H1 (cell line): ENCODE results near the gene EML4. TPM values are rescaled to one million over a fixed set of nuclear protein-coding genes. Genes with fewer than 3 reads are reported as not detected.

Experiments used
- CTCF ChIA-PET: fragments of 300-600 bp; sonication (Branson Sonifier 250); formaldehyde crosslinking; loops from one replicate; lab custom pipeline; 2021; ENCODE audit not compliant: partially characterized antibody; lab: Charles Lee
- POLR2A ChIA-PET: fragments of 300-600 bp; sonication (Branson Sonifier 250); formaldehyde crosslinking; loops from one replicate; lab custom pipeline; 2021; ENCODE audit warnings: inconsistent platforms; ENCODE audit not compliant: partially characterized antibody; lab: Charles Lee
- DNase-seq, 2 experiments: peaks; one replicate each; pipeline versions ENCODE4 v3.0.0 to v3.0.0-alpha.2; 2010 to 2022; ENCODE audit warnings: low spot score in 2 of 2, low read depth in 1 of 2, mixed read lengths in 1 of 2
- FAIRE-seq: peaks from 2 replicates; lab custom pipeline; 2011; peaks lifted over from hg19 to GRCh38; lab: Jason Lieb, UNC
- H2AFZ ChIP-seq: 2 replicates; pipeline ENCODE4 v1.8.1; 2012; ENCODE audit warnings: low read length, inconsistent platforms
- H2AK5ac ChIP-seq: 2 replicates; pipeline ENCODE4 v1.6.1; 2013; ENCODE audit warnings: low read depth, low read length
- H2BK120ac ChIP-seq: replicated peaks from 2 replicates; pipeline ENCODE3; 2013; ENCODE audit warnings: low read depth, low read length, inconsistent platforms
- H2BK12ac ChIP-seq: 2 replicates; pipeline ENCODE4 v1.6.1; 2013; ENCODE audit warnings: low read depth, low read length
- H2BK15ac ChIP-seq: 2 replicates; pipeline ENCODE4 v1.6.1; 2013; ENCODE audit warnings: low read length
- H2BK20ac ChIP-seq: 2 replicates; pipeline ENCODE4 v1.6.1; 2013; ENCODE audit warnings: low read length
- H2BK5ac ChIP-seq: 2 replicates; pipeline ENCODE4 v1.6.1; 2013; ENCODE audit warnings: low read depth, low read length
- H3K14ac ChIP-seq: 2 replicates; pipeline ENCODE4 v1.6.1; 2013; ENCODE audit warnings: inconsistent platforms; ENCODE audit not compliant: insufficient read length
- H3K18ac ChIP-seq: 2 replicates; pipeline ENCODE4 v1.6.1; 2013; ENCODE audit warnings: low read length; ENCODE audit errors: extremely low read depth
- H3K23ac ChIP-seq: 2 replicates; pipeline ENCODE4 v1.6.1; 2013; ENCODE audit warnings: inconsistent platforms; ENCODE audit not compliant: insufficient read length
- H3K23me2 ChIP-seq: 2 replicates; pipeline ENCODE4 v1.6.1; 2013; ENCODE audit warnings: low read depth, low read length
- H3K27ac ChIP-seq: 2 replicates; pipeline ENCODE4 v1.6.1; 2011; ENCODE audit warnings: low read depth, low read length, inconsistent platforms
- H3K27me3 ChIP-seq, 4 experiments: replicated peaks in 1 of 4; 1 replicate in 1 of 4; 2 replicates in 3 of 4; pipeline versions ENCODE4 v1.6.1 to v1.8.1; 2011 to 2013; ENCODE audit warnings: low read length in 3 of 4, mild to moderate bottlenecking in 3 of 4, inconsistent platforms in 2 of 4, mixed read lengths in 2 of 4, moderate library complexity in 1 of 4; ENCODE audit not compliant: control insufficient read depth in 3 of 4, insufficient read depth in 3 of 4; ENCODE audit errors: extremely low read depth in 1 of 4
- H3K36me3 ChIP-seq, 4 experiments: 2 replicates each; pipeline versions ENCODE4 v1.6.1 to v1.8.1; 2011 to 2013; ENCODE audit warnings: mild to moderate bottlenecking in 4 of 4, low read length in 3 of 4, moderate library complexity in 2 of 4, control low read depth in 1 of 4, inconsistent platforms in 1 of 4; ENCODE audit not compliant: insufficient read depth in 4 of 4, control insufficient read depth in 2 of 4
- H3K4ac ChIP-seq: replicated peaks from 2 replicates; pipeline ENCODE3; 2013; ENCODE audit warnings: low read length, low read depth, mixed read lengths, inconsistent platforms; ENCODE audit not compliant: insufficient read length
- H3K4me1 ChIP-seq, 4 experiments: replicated peaks in 1 of 4; 1 replicate in 1 of 4; 2 replicates in 3 of 4; pipeline versions ENCODE4 v1.6.1 to v1.8.1; 2011 to 2013; ENCODE audit warnings: low read length in 3 of 4, inconsistent platforms in 2 of 4, mixed read lengths in 1 of 4; ENCODE audit not compliant: insufficient read depth in 4 of 4, control insufficient read depth in 3 of 4
- H3K4me2 ChIP-seq, 2 experiments: 2 replicates each; pipeline versions ENCODE4 v1.6.1 to v1.8.1; 2011 to 2013; ENCODE audit warnings: low read depth in 2 of 2, low read length in 2 of 2, control low read depth in 1 of 2, inconsistent platforms in 1 of 2, mild to moderate bottlenecking in 1 of 2; ENCODE audit not compliant: insufficient read depth in 1 of 2
- H3K4me3 ChIP-seq, 4 experiments: fragments of 200-600, 300-600 bp in 1 of 4; sonication (generic), shearing (Covaris generic), sonication (Bioruptor Twin) in 1 of 4; 2 replicates each; pipeline versions ENCODE4 v1.5.1 to v1.8.1; 2011 to 2016; ENCODE audit warnings: low read length in 4 of 4, low read depth in 3 of 4, control low read depth in 2 of 4, inconsistent platforms in 2 of 4, mild to moderate bottlenecking in 2 of 4, mixed read lengths in 1 of 4, moderate library complexity in 1 of 4; ENCODE audit not compliant: insufficient read depth in 2 of 4; ENCODE audit errors: extremely low read depth in 1 of 4
- H3K56ac ChIP-seq: replicated peaks from 2 replicates; pipeline ENCODE3; 2013; ENCODE audit warnings: low read depth, mild to moderate bottlenecking, mixed read lengths, low read length, inconsistent platforms; ENCODE audit not compliant: insufficient read length
- H3K79me1 ChIP-seq: 2 replicates; pipeline ENCODE4 v1.6.1; 2013; ENCODE audit warnings: low read depth, low read length, control low read depth
- H3K79me2 ChIP-seq, 2 experiments: 2 replicates each; pipeline versions ENCODE4 v1.6.1 to v1.8.1; 2012 to 2013; ENCODE audit warnings: low read length in 2 of 2, mild to moderate bottlenecking in 2 of 2, inconsistent platforms in 1 of 2; ENCODE audit not compliant: insufficient read depth in 2 of 2, control insufficient read depth in 1 of 2
- H3K9ac ChIP-seq, 4 experiments: replicated peaks in 1 of 4; 1 replicate in 1 of 4; 2 replicates in 3 of 4; pipeline versions ENCODE4 v1.6.1 to v1.8.1; 2011 to 2013; ENCODE audit warnings: low read depth in 3 of 4, low read length in 3 of 4, control low read depth in 2 of 4, mild to moderate bottlenecking in 2 of 4, moderate library complexity in 2 of 4, inconsistent platforms in 1 of 4; ENCODE audit errors: extremely low read depth in 1 of 4
- H3K9me3 ChIP-seq, 2 experiments: 2 replicates each; pipeline versions ENCODE4 v1.6.1 to v1.8.1; 2012 to 2013; ENCODE audit warnings: mild to moderate bottlenecking in 2 of 2, moderate library complexity in 2 of 2, control low read depth in 1 of 2, inconsistent platforms in 1 of 2, low read depth in 1 of 2, low read length in 1 of 2, mixed read lengths in 1 of 2; ENCODE audit not compliant: insufficient read depth in 2 of 2
- H4K20me1 ChIP-seq, 2 experiments: replicated peaks in 1 of 2; 2 replicates each; pipeline versions ENCODE3 to v1.8.1; 2011 to 2013; ENCODE audit warnings: inconsistent platforms in 2 of 2, low read length in 2 of 2, mild to moderate bottlenecking in 1 of 2; ENCODE audit not compliant: insufficient read depth in 2 of 2, control insufficient read depth in 1 of 2
- H4K5ac ChIP-seq: 2 replicates; pipeline ENCODE4 v1.6.1; 2013; ENCODE audit warnings: low read length, low read depth, mixed read lengths, inconsistent platforms; ENCODE audit not compliant: insufficient read length
- H4K8ac ChIP-seq: 2 replicates; pipeline ENCODE4 v1.8.0; 2013; ENCODE audit warnings: mild to moderate bottlenecking, moderate library complexity, low read length, inconsistent platforms; ENCODE audit not compliant: insufficient read depth; ENCODE audit errors: extremely low read depth
- H4K91ac ChIP-seq: replicated peaks from 2 replicates; pipeline ENCODE3; 2013; ENCODE audit warnings: low read length, mixed read lengths, inconsistent platforms; ENCODE audit not compliant: insufficient read length
- CEBPB ChIP-seq: IDR thresholded peaks from 2 replicates; pipeline ENCODE4 v1.6.1; 2012; ENCODE audit warnings: low read depth, low read length
- PHF8 ChIP-seq: fragments of 200-600 bp; sonication (generic); conservative IDR thresholded peaks from 2 replicates; pipeline ENCODE4 v1.7.1; 2012; ENCODE audit warnings: low read depth, mild to moderate bottlenecking, inconsistent platforms, low read length, moderate library complexity
- RBBP5 ChIP-seq: IDR thresholded peaks from 2 replicates; pipeline ENCODE4 v1.7.1; 2012; ENCODE audit warnings: low read depth, mild to moderate bottlenecking, inconsistent platforms, low read length, moderate library complexity, borderline replicate concordance
- SAP30 ChIP-seq: fragments of 300-600 bp; sonication (generic); IDR thresholded peaks from 2 replicates; pipeline ENCODE4 v1.7.1; 2012; ENCODE audit warnings: low read length, moderate library complexity, mild to moderate bottlenecking, inconsistent platforms; ENCODE audit not compliant: insufficient read depth, insufficient replicate concordance
- WGBS, 2 experiments: shearing (Covaris generic) in 1 of 2; methylation state at CpG; one replicate each; pipeline versions ENCODE4 v1.1.6 to v1.1.7; 2013 to 2015; ENCODE audit warnings: low lambda C conversion rate in 2 of 2, mixed read lengths in 2 of 2, inconsistent platforms in 1 of 2, low coverage in 1 of 2, missing lambda C conversion rate in 1 of 2; ENCODE audit not compliant: insufficient replicate concordance in 2 of 2, insufficient coverage in 1 of 2, insufficient read length in 1 of 2; ENCODE audit errors: extremely low coverage in 1 of 2, missing lambda C conversion rate in 1 of 2; 5-methylcytosine and 5-hydroxymethylcytosine counted together
- polyA plus RNA-seq, 7 experiments: library from polyadenylated mRNA; depleted of rRNA in 3 of 7; stranded (reverse) in 5 of 7; unstranded in 2 of 7; fragments of >200 nt in 5 of 7; fragments of 200-250 nt in 2 of 7; gene quantifications; 1 replicate in 5 of 7; 2 replicates in 1 of 7; 4 replicates in 1 of 7; pipeline versions ENCODE4 v1.2.1 to v1.2.3, GENCODE V29; 2011 to 2013; ENCODE audit warnings: missing spikeins in 2 of 7, mixed read lengths in 2 of 7
- total RNA-seq: library from RNA; stranded (reverse); fragmentation: NEBNext Ultra II Directional; extraction: Animal tissue kit (Norgen Biotek cat#: 25700); gene quantifications from 2 replicates; pipeline ENCODE4 v1.2.1, GENCODE V29; 2021
- TF ChIP-seq, protein P1 (sequence below): IDR thresholded peaks from 2 replicates; pipeline ENCODE4 v1.6.1; 2012; ENCODE audit warnings: inconsistent platforms

The EML4 gene
- total and polyA plus RNA-seq, 2 of the 8 experiments (the other 6 are each of a cell fraction or from before 2014, with no cell fraction given), result 50.1 to 104 TPM

- H3K27me3 ChIP-seq, result peaks cover 0 to 1% (median 0%) of the 10 kb centered on the region in 4 experiments; a peak in 1 of 7 replicates
- H2BK12ac ChIP-seq, result no peak overlapping the region
- no peaks in the 10 kb centered on the region for H4K20me1 ChIP-seq
- no peaks in the 10 kb centered on the region for H3K79me1 ChIP-seq
- no peak overlapping the region for H2BK5ac ChIP-seq
- H2AFZ ChIP-seq, result no peak overlapping the region
- no peak overlapping the region for H2BK15ac ChIP-seq
- H3K23me2 ChIP-seq, result no peaks in the 10 kb centered on the region
- H2AK5ac ChIP-seq, result no peak overlapping the region
- no peak overlapping the region for H3K18ac ChIP-seq
- no peak overlapping the region for H3K4ac ChIP-seq
- no peak overlapping the region for H3K4me3 ChIP-seq
- ChIA-PET POLR2A (no interaction called here), CTCF (no interaction called here)
- no peak overlapping the region for H3K27ac ChIP-seq
- H3K79me2 ChIP-seq, result no peaks in the 10 kb centered on the region
- peaks cover 3 to 43% (median 13%) of the 10 kb centered on the region in 4 experiments; a peak in 5 of 8 replicates for H3K36me3 ChIP-seq
- no peak overlapping the region for H2BK120ac ChIP-seq
- no peaks in the 10 kb centered on the region for H3K9me3 ChIP-seq
- H3K14ac ChIP-seq, result no peak overlapping the region
- H4K5ac ChIP-seq, result no peak overlapping the region
- no peak for DNase-seq
- no peak overlapping the region for H3K4me2 ChIP-seq
- TF ChIP-seq CEBPB, result no peak
- no peak for TF ChIP-seq PHF8
- no peak for TF ChIP-seq RBBP5
- TF ChIP-seq, protein P1, sequence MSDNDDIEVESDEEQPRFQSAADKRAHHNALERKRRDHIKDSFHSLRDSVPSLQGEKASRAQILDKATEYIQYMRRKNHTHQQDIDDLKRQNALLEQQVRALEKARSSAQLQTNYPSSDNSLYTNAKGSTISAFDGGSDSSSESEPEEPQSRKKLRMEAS, result no peak
- no peak for TF ChIP-seq SAP30
- no peak for FAIRE-seq
- WGBS, 2 experiments, result 100% methylated on average over 2 of the region's 2 CpGs; no CpG with 5 or more reads in 1 of the 2 experiments
- H3K9ac ChIP-seq, result no peak overlapping the region
- no peak overlapping the region for H4K91ac ChIP-seq
- no peak overlapping the region for H3K56ac ChIP-seq
- H4K8ac ChIP-seq, result no peak overlapping the region
- H3K23ac ChIP-seq, result no peak overlapping the region
- no peak overlapping the region for H2BK20ac ChIP-seq
- H3K4me1 ChIP-seq, result no peaks in the 10 kb centered on the region
Measured at GRCh38 chr2:42296226-42296625, 127.1 kb downstream of the EML4 start.
